B cell (primary cell): Measurements from ENCODE around the gene CFAP74.

Experiments
- CTCF ChIP-seq: fragments of 200-600 bp; IDR thresholded peaks from one replicate; pipeline ENCODE4 v1.8.0; 2022; ENCODE audit warnings: antibody characterized with exemption, mild to moderate bottlenecking
- EZH2 ChIP-seq: IDR thresholded peaks from 2 replicates; pipeline ENCODE4 v1.6.1; 2012; ENCODE audit warnings: borderline replicate concordance, low read depth, mild to moderate bottlenecking, moderate library complexity, low read length; ENCODE audit not compliant: insufficient read depth, poor library complexity, severe bottlenecking

- no peak for TF ChIP-seq CTCF
- TF ChIP-seq EZH2: no peak
Measured at GRCh38 chr1:1893997-1894353, 109.6 kb downstream of the CFAP74 start.
